Mesenteric fat pad (tissue), 1 donor: Measurements from ENCODE around the gene UNK. TPM values are rescaled to one million over a fixed set of nuclear protein-coding genes. Genes with fewer than 3 reads are reported as not detected.
A peak's percentile ranks its signal among the peaks of the same experiment; 100 is the strongest.

ENCODE experiments used
- DNase-seq: peaks from one replicate; pipeline ENCODE4 v3.0.0-alpha.2; 2020; ENCODE audit warnings: low spot score
- long read RNA-seq: library from polyadenylated mRNA; unstranded; transcript quantifications from one replicate; pipeline ENCODE4 v2.0.0, GENCODE V29; 2020
- total RNA-seq: library from RNA; stranded (reverse); fragmentation: NEBNext Ultra II Directional; extraction: Animal tissue kit (Norgen Biotek cat#: 25700); gene quantifications from one replicate; pipeline ENCODE4 v1.2.1, GENCODE V29; 2021
- donor health status: DM: yes; HTN: yes; CAD: no.

The UNK gene, protein sequence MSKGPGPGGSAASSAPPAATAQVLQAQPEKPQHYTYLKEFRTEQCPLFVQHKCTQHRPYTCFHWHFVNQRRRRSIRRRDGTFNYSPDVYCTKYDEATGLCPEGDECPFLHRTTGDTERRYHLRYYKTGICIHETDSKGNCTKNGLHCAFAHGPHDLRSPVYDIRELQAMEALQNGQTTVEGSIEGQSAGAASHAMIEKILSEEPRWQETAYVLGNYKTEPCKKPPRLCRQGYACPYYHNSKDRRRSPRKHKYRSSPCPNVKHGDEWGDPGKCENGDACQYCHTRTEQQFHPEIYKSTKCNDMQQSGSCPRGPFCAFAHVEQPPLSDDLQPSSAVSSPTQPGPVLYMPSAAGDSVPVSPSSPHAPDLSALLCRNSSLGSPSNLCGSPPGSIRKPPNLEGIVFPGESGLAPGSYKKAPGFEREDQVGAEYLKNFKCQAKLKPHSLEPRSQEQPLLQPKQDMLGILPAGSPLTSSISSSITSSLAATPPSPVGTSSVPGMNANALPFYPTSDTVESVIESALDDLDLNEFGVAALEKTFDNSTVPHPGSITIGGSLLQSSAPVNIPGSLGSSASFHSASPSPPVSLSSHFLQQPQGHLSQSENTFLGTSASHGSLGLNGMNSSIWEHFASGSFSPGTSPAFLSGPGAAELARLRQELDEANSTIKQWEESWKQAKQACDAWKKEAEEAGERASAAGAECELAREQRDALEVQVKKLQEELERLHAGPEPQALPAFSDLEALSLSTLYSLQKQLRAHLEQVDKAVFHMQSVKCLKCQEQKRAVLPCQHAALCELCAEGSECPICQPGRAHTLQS
- total RNA-seq: 24.6 TPM
- long read RNA-seq, transcript UNK-202 (4 exons, 1,312 nt): major isoform, 9 of 19 reads
- long read RNA-seq, partial matches to known transcripts: 1 of 19 reads
- long read RNA-seq, other reads (novel, unspliced or antisense): 9 of 19 reads

DNA sequence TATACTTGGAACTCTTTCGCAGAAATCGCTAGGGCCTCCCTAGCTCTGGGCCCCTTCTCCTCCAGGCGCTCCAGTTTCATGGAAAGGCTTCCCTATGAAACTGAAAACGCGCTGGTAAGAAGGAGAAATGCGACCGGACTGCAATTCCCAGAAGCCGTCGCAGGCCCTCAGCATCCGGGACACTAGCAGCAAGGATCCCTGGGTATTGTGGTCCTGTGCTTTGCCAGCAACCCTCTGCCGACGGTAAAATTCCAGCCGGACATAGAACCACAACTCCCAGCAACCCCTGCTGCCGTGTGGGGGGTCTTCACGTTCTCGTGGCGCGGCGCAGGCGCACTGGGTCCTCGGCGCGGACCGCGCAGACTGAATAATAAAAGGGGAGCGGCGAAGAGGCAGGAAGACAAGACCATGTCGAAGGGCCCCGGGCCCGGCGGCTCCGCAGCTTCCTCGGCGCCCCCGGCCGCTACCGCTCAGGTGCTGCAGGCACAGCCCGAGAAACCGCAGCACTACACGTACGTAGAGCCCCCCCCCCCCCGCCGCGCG is at the start of gene UNK:
TSS of gene UNK (plus strand) at position 334 of the 543 bp plus-strand sequence. CDS start at position 409, 75 bp downstream.
- peak; percentile 98 for DNase-seq

DNA sequence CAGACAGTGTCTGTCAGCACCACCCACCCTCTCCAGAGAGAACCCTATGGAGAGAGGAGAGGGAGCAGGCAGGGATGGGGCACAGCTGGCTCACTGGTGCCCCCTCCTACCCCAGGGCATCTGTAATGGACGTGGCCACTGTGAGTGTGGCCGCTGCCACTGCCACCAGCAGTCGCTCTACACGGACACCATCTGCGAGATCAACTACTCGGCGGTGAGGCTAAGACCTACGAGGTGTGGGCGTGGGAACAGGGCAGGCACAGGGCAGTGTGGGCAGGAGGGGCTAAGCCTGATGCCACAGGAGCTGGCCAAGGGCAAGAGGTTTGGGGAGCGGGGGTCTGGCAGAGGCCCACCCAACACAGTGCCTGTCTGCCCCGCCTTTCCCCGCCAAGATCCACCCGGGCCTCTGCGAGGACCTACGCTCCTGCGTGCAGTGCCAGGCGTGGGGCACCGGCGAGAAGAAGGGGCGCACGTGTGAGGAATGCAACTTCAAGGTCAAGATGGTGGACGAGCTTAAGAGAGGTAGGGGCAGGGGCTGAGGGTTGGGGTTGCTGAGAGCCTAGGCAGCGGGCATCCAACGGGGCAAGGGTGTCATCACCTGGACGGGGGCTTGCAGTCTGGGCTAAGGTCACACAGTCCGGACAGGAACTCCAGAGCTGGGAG is 48.3 kb upstream of the UNK start:
- no peak for DNase-seq

DNA sequence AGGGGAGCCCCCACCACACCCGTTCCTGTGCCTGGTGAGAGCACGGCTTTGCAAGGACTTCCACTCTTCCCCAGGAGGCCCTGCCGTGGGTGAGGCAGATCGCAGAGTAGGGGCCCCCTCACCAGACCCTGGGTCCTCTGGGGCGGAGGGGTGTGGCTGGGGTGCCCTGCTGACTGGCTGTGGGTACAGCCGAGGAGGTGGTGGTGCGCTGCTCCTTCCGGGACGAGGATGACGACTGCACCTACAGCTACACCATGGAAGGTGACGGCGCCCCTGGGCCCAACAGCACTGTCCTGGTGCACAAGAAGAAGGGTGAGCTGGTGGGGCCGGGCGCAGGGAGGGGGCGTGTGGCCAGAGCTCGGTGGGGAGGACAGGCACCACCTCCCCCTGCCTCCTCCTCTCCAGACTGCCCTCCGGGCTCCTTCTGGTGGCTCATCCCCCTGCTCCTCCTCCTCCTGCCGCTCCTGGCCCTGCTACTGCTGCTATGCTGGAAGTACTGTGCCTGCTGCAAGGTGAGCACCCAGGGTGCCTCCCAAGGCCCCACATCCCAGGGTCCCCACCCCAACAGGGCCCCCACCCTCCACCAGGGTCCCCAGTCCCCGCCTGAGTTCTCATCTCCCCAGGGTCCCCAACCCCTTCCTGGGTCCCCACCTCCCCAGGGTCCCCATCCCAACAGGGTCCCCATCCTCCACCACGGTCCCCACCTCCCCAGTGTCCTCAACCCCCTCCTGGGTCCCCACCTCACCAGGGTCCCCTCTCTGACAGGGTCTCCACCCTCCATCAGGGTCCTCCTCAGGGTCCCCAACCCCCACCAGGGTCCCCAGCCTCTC is 47.3 kb upstream of the UNK start:
- DNase-seq: no peak

DNA sequence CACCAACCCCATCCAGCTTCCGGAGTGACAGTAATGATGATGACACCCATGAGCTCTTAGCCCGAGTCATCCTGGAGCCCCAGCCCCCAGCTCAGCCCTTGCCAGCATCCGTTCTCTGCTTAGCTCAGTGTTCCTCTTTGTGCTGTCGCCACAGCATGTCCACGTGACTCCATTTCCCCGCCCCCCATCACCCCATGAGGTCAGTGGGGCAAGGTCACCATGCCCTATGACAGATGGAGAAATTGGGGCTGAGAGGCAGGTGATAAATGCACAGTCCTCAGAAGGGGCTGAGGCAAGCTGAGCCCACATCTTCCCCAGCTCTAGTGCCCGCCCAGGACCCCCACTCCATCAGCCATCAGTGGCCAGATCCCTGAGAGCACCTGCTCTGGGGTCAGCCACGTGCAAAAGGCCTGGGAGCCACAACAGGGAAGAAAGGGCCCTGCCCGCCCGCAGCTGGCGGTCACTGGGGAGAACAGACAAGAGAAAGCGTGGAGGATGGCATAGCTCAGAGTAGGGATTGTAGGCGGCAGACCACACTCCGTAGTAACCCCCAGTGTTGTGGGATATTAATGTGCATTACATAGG is 46.3 kb upstream of the UNK start:
- DNase-seq: no peak

DNA sequence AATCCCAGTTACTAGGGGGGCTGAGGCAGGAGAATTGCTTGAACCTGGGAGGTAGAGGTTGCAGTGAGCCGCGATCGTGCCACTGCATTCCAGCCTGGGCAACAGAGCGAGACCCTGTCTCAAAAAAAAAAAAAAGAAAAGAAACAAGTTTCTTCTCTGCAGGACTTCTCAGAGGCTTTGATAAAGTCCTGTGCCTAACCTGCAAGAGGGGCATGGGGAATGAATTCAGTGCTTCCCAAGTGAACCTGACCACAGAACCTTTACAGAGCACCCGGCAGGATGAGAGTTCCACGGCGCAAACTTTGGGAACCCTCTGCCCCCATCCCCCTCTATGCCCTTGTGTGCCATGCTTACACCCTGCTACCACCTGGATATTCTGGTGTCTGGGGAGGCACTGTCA is 45.4 kb upstream of the UNK start:
- no peak for DNase-seq

DNA sequence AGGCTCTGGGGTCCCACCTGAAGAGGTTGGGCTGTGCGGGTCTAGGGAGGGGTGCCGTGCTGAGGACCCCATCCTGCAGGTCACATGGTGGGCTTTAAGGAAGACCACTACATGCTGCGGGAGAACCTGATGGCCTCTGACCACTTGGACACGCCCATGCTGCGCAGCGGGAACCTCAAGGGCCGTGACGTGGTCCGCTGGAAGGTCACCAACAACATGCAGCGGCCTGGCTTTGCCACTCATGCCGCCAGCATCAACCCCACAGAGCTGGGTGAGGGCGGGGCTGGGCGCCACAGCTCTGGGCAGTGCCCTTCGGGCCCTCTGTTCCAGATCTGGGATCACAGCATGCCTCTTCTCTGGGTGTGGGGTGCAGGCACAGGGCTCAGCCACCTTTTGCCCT is 44.8 kb upstream of the UNK start:
- DNase-seq: no peak

DNA sequence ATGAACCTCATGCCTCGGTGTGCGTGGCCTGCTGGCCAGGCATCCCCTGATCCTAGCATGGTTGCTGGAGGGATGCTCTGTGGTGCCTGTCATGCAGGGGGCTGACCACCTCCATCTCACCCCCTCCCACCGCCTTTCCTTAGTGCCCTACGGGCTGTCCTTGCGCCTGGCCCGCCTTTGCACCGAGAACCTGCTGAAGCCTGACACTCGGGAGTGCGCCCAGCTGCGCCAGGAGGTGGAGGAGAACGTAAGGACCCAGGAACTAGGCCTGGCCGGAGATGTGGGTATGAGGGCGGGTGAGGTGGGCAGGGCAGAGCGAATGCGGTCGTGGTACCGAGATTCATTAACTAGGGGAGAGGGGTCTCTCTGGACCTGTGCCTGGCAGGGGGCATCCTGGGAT is 44.4 kb upstream of the UNK start:
- no peak for DNase-seq

DNA sequence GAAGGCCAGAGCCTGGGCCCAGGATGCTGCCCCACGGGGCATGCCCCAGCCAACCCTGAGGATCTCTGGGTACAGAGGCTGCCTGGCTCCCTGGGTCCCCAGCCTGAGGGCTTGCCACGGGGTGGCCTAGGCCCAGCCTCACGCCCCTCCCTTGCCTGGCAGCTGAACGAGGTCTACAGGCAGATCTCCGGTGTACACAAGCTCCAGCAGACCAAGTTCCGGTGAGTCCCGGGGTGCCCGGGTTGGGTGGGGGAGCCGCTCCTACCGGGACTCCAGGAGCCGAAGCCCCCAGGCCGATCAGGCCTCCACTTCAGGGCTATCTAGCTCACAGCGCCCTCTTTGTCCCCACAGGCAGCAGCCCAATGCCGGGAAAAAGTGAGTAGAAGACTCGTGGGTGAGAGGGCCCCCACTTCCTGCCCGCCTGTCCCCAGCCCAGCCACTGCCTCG is 44.0 kb upstream of the UNK start:
- no peak for DNase-seq

DNA sequence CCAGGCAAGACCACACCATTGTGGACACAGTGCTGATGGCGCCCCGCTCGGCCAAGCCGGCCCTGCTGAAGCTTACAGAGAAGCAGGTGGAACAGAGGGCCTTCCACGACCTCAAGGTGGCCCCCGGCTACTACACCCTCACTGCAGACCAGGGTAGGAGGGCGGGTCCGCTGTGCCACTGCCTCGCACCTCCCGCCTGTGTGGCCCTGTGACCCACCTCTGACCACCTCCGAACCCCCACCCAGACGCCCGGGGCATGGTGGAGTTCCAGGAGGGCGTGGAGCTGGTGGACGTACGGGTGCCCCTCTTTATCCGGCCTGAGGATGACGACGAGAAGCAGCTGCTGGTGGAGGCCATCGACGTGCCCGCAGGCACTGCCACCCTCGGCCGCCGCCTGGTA is 42.3 kb upstream of the UNK start:
- DNase-seq: no peak

DNA sequence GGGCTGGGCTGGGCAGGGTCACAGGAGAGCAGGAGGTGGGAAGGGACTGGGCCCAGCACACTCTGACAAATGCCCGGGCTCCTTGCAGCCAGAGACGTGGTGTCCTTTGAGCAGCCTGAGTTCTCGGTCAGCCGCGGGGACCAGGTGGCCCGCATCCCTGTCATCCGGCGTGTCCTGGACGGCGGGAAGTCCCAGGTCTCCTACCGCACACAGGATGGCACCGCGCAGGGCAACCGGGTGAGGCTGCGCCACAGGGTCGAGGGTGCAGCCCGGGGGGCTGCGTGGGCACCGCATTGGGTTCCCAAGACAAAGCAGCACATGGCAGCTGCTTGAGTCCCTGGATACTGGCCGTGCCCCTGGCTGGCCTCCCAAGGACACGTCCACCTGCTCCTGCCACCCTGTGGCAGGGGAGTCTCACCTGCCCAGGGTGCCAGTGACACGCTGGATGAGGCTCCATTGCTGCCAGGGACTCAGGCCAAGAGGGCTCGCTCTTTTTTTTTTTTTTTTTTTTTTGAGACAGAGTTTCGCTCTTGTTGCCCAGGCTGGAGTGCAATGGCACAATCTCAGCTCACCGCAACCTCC is 40.9 kb upstream of the UNK start:
- DNase-seq: no peak

DNA sequence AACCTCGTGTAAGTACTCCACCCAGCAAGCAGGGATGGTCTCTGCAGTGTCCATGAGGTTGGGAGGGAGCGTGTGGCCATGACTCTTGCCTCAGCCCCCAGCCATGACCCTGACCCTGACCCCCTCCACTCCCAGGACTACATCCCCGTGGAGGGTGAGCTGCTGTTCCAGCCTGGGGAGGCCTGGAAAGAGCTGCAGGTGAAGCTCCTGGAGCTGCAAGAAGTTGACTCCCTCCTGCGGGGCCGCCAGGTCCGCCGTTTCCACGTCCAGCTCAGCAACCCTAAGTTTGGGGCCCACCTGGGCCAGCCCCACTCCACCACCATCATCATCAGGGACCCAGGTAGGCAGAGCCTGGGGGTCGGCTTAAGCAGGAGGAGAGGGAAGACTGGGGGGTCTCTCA is 35.9 kb upstream of the UNK start:
- DNase-seq: no peak

DNA sequence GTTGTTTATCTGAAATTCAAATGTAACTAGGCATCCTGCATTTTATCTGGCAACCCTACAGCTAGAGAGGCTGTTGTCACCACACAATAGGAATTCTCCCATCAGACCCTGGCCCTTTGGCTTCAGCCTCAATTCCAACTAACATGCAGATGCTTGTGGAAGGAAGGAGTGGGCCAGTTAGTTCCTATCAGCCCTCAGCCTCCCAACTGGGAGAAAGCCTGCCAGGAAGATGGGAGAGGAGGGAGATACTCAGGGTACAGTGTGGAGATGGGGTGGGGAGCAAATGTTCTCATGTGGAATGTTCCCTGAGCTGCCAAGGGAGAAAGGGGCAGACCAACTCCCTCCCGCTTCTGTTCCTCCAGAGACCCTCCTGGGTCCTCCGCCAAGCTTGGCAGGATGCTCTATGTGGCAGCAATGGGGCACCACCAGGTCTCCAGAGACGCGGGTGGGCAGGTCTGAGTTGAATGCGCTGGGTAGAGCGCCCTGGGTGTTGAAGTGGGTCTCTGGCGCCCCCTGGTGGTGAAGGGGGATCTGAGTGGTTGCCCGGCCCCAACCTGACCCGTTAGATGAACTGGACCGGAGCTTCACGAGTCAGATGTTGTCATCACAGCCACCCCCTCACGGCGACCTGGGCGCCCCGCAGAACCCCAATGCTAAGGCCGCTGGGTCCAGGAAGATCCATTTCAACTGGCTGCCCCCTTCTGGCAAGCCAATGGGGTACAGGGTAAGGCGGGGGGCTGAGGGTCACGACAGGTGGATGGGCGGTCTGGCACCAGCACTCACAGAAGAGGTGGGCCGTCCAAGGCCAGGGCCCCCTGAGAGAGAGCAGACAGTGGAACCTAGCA is 34.8 kb upstream of the UNK start:
- DNase-seq: peak; percentile 95

DNA sequence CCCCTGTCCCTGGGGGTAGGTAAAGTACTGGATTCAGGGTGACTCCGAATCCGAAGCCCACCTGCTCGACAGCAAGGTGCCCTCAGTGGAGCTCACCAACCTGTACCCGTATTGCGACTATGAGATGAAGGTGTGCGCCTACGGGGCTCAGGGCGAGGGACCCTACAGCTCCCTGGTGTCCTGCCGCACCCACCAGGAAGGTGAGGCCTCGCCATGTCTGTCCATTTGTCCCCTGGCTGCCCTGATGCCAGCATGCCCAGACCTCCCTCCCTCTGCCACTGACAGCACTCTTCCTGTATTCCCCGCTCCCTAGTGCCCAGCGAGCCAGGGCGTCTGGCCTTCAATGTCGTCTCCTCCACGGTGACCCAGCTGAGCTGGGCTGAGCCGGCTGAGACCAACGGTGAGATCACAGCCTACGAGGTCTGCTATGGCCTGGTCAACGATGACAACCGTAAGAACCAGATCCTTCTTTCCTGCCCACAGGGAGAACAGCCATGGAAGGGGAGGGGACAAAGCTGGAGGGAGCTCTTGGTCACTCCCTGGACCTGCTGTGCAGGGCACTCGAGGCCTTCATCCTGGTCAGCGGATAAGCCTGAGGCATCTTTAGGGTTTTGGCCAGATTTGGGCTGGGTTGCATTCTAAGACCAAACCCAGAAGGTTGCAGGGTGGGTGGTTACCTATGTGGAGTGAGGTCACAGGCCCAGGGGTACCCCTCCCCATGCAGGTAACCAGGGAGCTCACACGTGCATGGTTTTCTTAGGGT is 33.8 kb upstream of the UNK start:
- DNase-seq: no peak

DNA sequence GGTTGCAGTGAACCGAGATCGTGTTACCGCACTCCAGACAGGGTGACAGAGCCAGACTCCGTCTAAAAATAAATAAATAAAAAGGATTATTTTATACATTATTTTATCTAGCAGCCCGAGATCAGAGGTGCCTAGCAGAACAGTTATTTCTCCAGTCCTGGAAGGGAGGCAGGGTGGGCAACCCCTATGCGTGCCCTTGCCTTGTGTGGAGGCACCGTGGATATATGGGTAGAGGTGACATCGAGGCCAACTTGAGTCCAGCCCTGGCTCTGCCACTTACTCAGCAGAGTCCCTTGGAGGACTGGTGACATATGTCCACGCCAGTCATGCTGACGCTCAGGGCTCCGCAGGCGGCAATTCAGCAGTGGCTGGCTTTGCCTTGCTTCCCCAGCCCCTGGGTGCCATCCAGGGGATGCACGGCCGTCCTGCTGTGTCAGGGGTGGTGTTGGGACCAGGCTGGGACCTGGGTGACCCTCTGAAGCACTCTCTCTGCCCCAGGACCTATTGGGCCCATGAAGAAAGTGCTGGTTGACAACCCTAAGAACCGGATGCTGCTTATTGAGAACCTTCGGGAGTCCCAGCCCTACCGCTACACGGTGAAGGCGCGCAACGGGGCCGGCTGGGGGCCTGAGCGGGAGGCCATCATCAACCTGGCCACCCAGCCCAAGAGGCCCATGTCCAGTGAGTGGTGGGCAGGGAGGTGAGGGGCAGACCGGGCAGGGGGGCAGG is 32.8 kb upstream of the UNK start:
- DNase-seq: no peak

DNA sequence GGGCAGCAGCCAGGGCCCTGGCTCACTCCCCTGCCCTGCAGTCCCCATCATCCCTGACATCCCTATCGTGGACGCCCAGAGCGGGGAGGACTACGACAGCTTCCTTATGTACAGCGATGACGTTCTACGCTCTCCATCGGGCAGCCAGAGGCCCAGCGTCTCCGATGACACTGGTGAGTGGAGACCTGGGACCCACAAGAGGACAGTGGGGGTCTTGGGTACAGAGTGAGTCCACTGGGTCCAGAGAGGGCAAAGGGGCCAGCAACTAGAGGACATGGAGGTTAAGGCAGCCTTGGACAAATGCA is 32.2 kb upstream of the UNK start:
- DNase-seq: no peak

DNA sequence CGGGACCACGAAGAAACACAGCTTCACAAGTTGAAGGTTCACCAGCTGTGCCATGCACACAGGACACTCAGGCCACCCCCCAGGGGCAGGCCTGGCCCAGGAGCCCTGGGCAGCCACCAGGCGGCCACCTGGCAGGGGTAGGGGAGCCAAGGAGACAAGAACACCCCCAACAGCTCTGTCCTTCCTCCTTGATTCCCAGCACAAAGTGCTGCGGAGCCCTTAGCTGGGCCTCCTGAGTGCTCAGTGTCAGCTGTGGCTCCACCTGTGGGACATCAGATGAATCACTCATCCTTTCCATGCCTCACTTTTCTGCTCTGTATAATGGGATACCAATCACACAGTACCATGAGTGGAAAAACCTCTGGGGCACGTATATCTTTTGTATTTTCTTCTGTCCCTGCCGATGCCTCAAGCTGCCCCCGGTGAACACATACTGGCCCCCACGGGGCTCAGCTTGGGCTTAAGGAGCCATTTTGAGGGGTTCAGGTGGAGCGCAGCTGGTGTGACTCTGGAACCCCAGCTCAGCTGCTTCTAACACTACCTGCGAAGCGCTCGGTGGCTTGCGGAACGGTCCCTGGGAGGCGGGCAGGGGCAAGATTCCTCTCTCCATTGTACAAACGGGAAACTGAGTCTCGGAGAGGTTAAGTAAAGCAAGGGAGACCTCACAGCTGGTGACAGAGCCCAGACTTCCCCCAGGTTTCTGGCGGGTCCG is 31.6 kb upstream of the UNK start:
- no peak for DNase-seq
